UCSD-AML1 (cell line): ENCODE measurements around the gene EVX2.

Experiments used
- DNase-seq: peaks from one replicate; lab custom pipeline; 2025; ENCODE audit not compliant: unreplicated experiment; lab: John Stamatoyannopoulos, UW

EVX2 gene

GRCh38 chr2:176096243-176096985 is 12.7 kb upstream of the EVX2 start:
- no peak for DNase-seq

- no peak for DNase-seq
These were observed 11.7 kb upstream of the EVX2 start for GRCh38 chr2:176095421-176095820.

GRCh38 chr2:176094349-176094748 is 10.6 kb upstream of the EVX2 start:
- DNase-seq: no peak

- no peak for DNase-seq
These were observed 10.1 kb upstream of the EVX2 start for GRCh38 chr2:176093898-176094249.

- no peak for DNase-seq
These were observed 9.6 kb upstream of the EVX2 start for GRCh38 chr2:176093145-176093897.

GRCh38 chr2:176092270-176093144 is 8.7 kb upstream of the EVX2 start, which contains the start of gene HOXD13:
HOXD13 (plus strand) TSS chr2:176092721; CDS start chr2:176092891, 170 bp downstream.
- DNase-seq: no peak

- DNase-seq: no peak
These were observed 7.8 kb upstream of the EVX2 start for GRCh38 chr2:176091329-176092258.

- no peak for DNase-seq
These were observed 7.1 kb upstream of the EVX2 start for GRCh38 chr2:176090862-176091261.

GRCh38 chr2:176089843-176090395 is 6.2 kb upstream of the EVX2 start:
- DNase-seq: no peak

GRCh38 chr2:176088937-176089842 is 5.4 kb upstream of the EVX2 start:
- no peak for DNase-seq

GRCh38 chr2:176088048-176088936 is 4.5 kb upstream of the EVX2 start:
- peak; percentile 59 for DNase-seq

- DNase-seq: no peak
These were observed 3.7 kb upstream of the EVX2 start for GRCh38 chr2:176087330-176088047.

GRCh38 chr2:176085861-176086771 is 2.4 kb upstream of the EVX2 start:
- DNase-seq: peak; percentile 28

- no peak for DNase-seq
These were observed 1.5 kb upstream of the EVX2 start for GRCh38 chr2:176085120-176085788.

GRCh38 chr2:176084611-176085119 is 903 bp upstream of the EVX2 start:
- DNase-seq: no peak
